Hematopoietic multipotent progenitor cell treated with erythropoietin and hydrocortisone succinate and interleukin-3 and kit ligand, for 15 days (in vitro differentiated cells): ENCODE measurements around the gene TMEM203.
A peak's percentile ranks its signal among the peaks of the same experiment; 100 is the strongest.

Experiments
- DNase-seq: peaks from one replicate; pipeline ENCODE4 v3.0.0-alpha.2; 2015; ENCODE audit warnings: low spot score

Gene TMEM203

GRCh38 chr9:137178939-137179630 is 26.4 kb downstream of the TMEM203 start:
- DNase-seq, result no peak

DNA sequence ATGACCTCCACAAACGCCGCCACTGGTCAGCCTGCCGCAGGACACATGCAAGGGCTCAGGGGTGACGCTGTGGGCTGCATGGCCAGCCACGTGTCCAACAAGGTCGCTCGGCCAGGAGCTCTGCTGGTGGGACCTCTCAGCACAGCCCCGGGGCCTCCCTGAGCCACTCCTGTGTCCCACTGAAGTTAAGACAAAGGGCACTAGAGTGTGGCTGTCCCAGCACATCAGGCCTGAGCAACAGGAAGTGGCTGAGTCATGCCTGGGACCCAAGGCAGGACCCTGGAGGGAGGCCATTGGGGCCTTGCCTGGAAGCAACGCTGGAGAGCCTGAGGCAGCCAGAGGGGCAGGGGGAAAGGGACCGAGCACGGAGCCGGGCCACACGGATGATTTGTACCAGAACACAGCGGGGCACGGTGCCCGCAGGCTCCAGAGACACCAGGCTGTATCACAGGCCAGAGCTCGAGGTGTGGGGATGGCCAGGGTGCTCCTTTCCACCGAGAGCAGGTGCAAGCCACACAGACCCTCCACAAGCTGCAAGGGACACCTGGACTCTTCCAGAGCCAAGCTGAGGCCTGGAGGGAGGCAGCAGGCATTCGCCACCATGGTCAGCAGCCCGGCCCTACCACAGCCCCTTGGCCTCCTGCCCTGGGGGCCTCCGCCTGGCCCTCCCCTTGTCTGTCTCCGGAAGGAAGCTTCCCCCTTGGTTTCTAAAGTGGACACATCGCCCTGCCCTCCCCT is 27.1 kb downstream of the TMEM203 start:
- DNase-seq, result no peak

DNA sequence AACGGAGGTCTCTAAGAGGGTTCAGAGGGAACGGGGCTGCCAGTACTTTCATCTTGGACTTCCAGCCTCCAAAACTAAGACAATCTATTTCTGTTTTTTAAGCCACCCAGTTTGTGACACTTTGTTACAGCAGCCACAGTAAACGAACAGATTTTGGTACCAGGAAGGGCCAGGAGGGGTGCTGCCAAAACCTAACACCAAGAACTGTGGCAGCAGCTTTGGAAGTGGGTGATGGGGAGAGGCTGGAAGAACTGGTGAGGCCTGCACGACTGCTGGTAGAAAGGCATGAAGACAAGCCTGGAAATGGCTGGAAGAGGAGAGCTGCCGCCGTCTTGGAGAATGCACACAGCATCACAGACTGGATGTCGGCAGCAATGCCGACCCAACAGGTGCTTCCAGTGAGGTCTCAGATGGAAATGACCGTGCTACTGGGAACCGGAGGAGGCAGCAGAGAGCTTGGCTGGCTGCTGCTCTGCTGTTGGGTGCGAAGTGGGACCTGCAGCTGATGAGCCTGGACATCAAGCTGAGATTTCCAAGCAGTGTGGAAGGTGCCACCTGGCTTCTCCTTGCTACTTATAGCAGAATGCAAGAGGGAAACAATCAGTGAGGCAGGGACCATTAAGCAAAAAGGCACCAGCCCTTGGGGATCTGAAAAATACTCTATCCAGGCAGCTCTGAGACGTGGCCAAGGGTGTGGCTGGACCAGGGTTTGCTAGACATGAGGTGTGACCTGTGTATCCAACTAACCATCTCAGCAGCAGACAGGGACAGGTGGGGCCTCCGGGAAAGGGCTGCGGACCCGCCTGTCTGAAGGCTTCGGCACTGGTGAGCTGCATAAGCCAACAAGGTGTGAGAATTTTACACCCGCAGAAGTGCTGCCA is 28.9 kb downstream of the TMEM203 start:
- peak; percentile 36 for DNase-seq

DNA sequence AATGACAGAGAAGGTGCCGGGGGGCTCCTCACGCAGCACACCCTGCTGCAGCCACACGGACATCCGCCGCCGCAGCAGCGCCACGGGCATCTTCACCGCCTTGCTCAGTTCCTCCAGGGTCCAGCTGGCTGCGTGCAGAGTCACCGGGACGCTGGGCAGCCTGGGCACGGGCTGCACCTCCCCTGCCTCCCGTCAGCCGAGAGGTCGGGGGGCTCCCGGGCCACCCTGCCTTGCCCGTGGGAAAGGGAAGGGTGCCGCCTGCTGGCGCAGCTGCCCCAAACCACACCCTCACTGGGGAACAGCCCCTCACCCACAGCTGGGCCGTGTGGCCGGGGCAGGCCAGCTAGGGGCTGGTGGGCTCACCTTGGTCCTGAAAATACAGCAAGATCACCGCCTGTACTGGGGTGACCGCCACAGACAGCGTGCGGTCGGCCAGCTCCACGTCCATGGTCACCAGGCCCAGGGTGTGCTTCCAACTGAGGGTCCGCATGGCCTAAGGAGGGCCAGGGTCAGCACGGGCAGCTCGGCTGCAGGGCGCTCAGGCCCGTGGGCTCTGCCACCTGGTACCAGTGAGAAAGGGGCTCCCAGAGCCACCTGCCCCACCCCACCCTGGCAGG is 30.0 kb downstream of the TMEM203 start:
- DNase-seq, result no peak

DNA sequence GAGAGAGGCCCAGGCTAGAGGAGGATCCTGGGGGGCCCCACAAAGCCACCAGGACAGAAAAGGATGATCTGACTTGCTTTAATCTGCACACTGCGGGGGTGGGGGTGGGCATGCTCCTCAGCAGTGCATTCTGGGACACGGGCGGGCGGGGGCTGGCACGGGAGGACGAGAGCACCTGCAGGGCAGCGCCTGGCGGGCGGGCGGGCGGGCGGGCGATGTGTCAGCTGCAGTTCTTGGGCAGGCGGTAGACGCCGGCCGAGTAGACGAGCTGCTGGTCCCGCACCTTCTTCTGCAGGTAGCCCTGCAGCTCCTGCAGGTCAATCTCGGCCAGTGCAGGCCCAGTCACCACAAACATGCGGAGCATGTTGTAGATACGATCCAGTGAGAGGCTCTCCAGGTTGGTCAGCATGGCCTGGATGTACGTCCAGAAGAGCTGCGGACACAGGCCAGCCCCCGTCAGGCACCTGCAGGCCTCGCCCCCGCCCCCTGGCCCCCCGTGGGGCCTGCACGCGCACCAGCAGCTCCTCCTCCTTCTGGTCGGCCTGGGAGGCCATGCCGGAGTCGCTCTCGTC is 30.6 kb downstream of the TMEM203 start:
- no peak for DNase-seq

DNA sequence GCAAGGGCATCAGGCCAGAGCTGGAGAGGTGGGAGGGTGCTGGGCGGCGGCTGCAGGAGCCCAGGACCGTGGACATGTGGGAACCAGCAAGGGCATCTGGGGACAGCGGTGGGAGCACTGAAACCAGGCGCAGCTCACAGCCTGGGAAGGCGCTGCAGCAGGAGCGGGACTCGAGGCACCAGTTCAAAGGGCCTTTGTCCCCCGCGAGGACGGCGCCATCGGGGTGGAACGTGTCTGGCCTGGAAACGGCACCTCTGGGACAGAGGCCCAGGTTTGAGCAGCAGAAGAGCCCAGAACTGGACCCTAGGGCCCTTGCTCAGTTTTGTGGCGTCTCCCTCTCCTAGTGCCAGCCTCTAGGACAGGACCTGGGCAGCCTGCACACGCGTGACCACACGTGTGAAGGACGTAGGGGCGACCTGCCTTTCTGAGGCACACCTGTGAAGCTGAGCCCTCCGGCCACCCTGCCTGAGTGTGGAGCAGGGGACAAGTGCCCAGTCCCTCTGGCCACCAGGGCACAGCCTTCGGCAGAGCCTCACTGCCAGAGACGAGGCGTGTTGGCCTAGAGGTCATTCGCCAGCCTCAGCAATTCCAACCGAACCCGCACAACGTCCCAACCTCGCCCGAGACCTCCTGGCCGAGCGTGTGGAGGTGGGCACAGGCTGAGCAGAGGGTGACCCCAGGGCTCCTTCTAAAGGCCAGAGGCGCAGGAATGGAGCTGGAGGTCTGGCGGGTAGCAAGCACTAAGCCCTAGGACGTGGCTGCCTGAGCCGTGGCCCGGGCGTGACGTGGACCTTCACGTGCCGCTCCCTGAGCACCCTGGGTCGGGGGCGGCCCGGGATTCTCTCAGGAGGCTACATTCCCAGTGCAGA is 31.4 kb downstream of the TMEM203 start:
- DNase-seq, result no peak

DNA sequence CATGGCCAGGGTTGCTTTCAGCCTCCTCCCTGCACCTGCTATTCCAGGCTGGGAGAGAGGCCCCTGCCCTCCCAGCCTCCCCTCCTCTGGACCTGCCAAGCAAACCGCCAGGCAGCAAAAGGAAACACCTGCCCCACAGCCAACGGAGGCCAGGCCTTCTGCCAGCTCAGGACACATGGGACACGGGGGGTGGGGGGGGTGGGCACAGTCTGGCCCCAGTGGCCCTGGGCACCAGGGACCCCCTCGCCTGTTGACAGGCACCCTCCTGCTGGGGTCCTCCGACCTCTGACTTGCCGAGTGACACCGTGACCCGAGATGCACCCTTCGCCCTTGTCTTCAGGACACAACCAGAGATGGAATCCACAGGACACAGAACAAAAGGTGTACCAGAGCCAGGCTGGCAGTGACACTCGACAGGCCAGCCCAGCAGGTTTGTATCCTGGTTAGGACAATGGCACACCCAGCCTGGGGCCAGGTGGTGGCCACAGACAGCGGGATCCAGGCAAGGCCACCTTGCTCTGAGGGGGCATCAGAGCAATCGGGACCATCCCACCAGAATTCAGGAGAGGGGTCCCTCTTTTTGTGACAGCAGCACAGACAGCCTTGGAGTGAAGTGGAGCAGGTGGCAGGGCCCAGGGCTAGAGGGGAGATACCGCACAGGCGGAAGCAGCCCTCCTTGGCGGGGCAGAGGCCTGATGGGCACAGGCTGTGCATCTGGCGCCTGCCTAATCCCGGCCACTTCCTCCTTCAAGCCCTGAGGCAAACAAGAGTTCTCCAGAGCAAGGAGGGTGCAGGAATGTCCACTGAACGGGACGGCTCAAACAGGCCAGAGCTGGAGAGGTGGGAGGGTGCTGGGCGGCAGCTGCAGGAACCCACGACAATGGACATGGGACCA is 32.3 kb downstream of the TMEM203 start:
- no peak for DNase-seq

GRCh38 chr9:137171149-137171900 is 34.1 kb downstream of the TMEM203 start:
- no peak for DNase-seq

- no peak for DNase-seq
Observed at GRCh38 chr9:137170486-137171148, 34.8 kb downstream of the TMEM203 start.

DNA sequence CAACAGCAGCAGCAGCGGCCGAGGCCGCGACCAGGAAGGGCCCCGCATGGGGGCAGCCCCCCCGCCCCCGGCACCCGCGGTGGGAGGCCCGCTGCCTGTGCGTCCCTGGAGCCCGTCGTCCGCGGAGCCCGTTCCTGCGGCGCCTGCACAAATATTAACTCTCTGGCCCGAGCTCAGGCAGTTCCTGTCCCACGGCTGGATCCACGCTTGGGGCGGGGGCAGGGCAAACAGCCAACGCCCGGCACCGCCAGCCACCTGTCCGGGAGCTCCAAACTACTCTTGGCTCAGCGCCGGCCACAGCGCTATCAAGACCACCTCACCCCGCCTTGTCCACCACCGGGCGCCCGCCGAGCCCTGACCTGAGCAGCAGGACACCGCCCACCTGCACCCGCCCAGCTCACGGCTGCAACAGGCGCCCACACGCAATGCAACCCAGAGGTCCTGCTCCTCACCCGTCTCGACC is 35.5 kb downstream of the TMEM203 start, which contains the start of gene LRRC26:
TSS of gene LRRC26 (minus strand) at position 156 of the 463 bp plus-strand sequence. CDS start at position 48, 108 bp downstream.
- DNase-seq, result no peak

DNA sequence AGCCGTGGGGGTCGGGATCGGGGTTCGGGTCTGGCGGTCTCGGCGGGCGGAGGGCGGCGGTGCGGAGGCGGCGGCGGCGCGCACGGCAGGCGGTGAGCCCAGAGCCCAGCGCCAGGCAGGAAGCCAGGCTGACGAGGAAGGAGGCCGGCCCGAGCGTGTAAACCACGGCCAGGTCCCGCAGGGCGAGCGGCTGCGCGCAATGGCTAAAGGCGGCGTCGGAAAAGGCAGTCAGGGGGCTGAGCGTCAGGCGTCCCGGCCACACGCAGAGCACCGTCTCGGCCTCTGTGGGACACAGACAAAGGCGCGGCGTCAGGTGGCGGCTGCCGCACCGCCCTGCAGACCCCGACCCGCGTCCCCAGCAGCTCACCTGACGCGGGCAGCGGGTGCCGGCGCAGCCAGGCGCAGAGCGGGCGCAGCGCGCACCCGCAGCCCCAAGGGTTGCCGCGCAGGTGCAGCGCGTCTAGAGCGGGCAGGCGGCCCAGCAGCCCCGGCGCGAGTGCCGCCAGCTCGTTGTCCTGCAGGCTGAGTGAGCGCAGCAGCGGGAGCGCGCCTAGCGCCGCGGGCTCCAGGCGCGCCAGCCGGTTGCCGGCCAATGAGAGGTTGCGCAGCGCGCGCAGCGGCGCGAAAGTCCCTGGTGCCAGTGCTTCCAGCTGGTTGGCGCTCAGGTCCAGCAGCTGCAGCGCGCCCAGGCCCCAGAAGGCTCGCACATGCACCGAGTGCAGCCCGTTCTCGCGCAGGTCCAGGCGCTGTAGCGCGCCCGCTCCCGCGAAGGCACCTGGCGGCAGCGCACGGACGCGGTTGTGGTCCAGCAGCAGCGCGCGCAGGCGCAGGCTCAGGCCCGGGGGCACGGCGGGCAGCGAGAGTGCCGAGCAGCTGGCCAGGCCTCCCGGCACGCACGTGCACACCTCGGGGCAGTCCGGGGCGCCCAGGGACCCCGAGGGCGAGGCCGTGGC is 36.3 kb downstream of the TMEM203 start:
- no peak for DNase-seq

- no peak for DNase-seq
Observed at GRCh38 chr9:137168573-137168903, 36.9 kb downstream of the TMEM203 start.

DNA sequence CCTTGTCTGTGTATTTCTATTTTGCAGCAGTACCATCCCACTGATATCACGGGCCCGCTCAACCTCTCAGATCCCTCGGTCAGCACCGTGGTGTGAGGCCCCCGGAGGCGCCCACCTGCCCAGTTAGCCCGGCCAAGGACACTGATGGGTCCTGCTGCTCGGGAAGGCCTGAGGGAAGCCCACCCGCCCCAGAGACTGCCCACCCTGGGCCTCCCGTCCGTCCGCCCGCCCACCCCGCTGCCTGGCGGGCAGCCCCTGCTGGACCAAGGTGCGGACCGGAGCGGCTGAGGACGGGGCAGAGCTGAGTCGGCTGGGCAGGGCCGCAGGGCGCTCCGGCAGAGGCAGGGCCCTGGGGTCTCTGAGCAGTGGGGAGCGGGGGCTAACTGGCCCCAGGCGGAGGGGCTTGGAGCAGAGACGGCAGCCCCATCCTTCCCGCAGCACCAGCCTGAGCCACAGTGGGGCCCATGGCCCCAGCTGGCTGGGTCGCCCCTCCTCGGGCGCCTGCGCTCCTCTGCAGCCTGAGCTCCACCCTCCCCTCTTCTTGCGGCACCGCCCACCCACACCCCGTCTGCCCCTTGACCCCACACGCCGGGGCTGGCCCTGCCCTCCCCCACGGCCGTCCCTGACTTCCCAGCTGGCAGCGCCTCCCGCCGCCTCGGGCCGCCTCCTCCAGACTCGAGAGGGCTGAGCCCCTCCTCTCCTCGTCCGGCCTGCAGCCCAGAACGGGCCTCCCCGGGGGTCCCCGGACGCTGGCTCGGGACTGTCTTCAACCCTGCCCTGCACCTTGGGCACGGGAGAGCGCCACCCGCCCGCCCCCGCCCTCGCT is 37.5 kb downstream of the TMEM203 start:
- no peak for DNase-seq

DNA sequence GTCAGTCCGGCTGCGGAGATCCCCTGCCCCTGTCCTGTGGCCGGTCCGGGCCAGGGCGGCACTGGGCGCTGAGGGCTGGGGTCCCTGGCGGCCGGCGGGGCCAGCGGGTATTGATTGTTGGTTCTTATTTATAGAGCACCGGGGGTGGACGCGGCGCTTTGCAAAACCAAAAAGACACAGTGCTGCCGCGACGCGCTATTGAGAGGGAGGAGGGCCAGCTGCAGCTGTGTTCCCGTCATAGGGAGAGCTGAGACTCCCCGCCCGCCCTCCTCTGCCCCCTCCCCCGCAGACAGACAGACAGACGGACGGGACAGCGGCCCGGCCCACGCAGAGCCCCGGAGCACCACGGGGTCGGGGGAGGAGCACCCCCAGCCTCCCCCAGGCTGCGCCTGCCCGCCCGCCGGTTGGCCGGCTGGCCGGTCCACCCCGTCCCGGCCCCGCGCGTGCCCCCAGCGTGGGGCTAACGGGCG is 38.1 kb downstream of the TMEM203 start:
- DNase-seq, result no peak

DNA sequence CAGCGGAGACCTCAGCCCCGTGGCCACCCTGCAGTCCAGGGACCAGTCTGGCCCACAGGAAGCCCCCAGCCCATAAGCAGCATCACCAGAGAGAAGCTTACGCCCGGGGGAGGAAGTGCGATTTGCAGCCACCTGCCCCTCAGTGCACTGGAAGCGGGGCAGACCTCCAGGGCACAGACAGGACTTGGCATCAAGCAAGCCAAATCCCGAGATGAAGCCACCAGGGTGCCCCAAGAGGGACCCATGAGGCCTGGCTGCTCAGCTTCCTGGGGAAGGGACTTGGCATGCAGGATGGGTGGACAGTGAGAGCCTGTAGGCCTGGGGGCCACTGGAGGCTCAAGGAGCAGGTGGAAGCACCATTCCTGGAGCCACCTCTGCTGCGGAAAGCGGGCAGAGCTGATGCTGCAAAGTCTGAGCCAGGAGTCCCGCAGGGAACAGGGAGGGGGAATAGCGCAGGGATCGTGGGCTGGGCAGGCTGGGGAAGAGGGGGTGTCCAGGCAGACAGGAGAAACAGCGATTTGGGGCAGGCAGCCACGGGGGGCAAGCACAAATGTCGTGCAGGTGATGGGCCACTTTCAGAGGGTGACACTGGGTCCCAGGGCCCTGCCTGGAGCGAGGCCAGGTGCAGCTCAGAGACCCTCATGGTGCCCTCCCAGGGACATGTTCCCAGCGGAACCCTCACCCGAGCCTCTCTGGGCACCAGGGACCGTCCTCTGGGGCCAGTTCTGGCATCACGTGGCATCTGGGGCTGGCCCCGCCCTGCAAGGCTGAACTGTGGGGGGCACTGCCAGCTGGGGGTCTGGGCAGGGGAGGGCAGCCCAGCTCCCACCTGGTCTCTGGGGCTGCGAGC is 38.8 kb downstream of the TMEM203 start:
- DNase-seq, result no peak
